Measurements from ENCODE around the gene NUP50.

GRCh38 chr22:45230026-45230721, 66.4 kb downstream of the NUP50 start:
- TF ChIP-seq CTCF (conservative IDR thresholded peaks at IDR 0.05 in 1 of 2, IDR thresholded peaks at IDR 0.05 in 1 of 2; ENCODE audit: extremely low read depth in 1 of 2, insufficient read depth in 1 of 2, low read depth in 1 of 2, low read length in 2 of 2) (no peak), EZH2 (IDR thresholded peaks at IDR 0.05; ENCODE audit: borderline replicate concordance, low read length) (no peak)
